Kidney (tissue), 14 donors: ENCODE measurements around the gene CHEK2. TPM values are rescaled to one million over a fixed set of nuclear protein-coding genes. Genes with fewer than 3 reads are reported as not detected.

ENCODE experiments used
- DNase-seq, 5 donors: peaks; one replicate each; pipeline ENCODE4 v3.0.0-alpha.2; 2013 to 2020
- FAIRE-seq: peaks from 2 replicates; lab custom pipeline; 2012; peaks lifted over from hg19 to GRCh38; lab: Jason Lieb, UNC
- H3K27ac ChIP-seq, 2 donors: one replicate each; pipeline ENCODE4 v1.7.0; 2013; ENCODE audit warnings: low read depth in 2 of 2, low read length in 2 of 2, inconsistent platforms in 1 of 2
- H3K27me3 ChIP-seq: one replicate; pipeline ENCODE4 v1.7.1; 2013; ENCODE audit warnings: low read length, inconsistent platforms; ENCODE audit not compliant: control insufficient read depth, insufficient read depth
- H3K36me3 ChIP-seq, 3 donors: one replicate each; pipeline versions ENCODE4 v1.7.0 to v1.7.1; 2013; ENCODE audit warnings: low read length in 3 of 3, control low read depth in 1 of 3, inconsistent platforms in 1 of 3; ENCODE audit not compliant: insufficient read depth in 3 of 3, control insufficient read depth in 2 of 3
- H3K4me1 ChIP-seq, 3 donors: one replicate each; pipeline versions ENCODE4 v1.7.0 to v1.7.1; 2013; ENCODE audit warnings: low read length in 3 of 3, inconsistent platforms in 1 of 3, low read depth in 1 of 3; ENCODE audit not compliant: control insufficient read depth in 2 of 3, insufficient read depth in 2 of 3
- H3K4me3 ChIP-seq, 3 donors: one replicate each; pipeline versions ENCODE4 v1.7.0 to v1.8.1; 2013; ENCODE audit warnings: low read length in 3 of 3, control low read depth in 1 of 3, inconsistent platforms in 1 of 3
- H3K9ac ChIP-seq, 3 donors: one replicate each; pipeline versions ENCODE4 v1.7.0 to v1.7.1; 2013; ENCODE audit warnings: low read length in 3 of 3, control low read depth in 1 of 3, inconsistent platforms in 1 of 3
- H3K9me3 ChIP-seq, 3 donors: one replicate each; pipeline versions ENCODE4 v1.7.0 to v1.7.1; 2013; ENCODE audit warnings: low read length in 3 of 3, control low read depth in 1 of 3, inconsistent platforms in 1 of 3; ENCODE audit not compliant: control insufficient read depth in 2 of 3, insufficient read depth in 1 of 3
- CTCF ChIP-seq: IDR thresholded peaks from 3 replicates; pipeline ENCODE4 v1.5.1; 2012; ENCODE audit warnings: mild to moderate bottlenecking, moderate library complexity, borderline replicate concordance; ENCODE audit not compliant: insufficient read depth; ENCODE audit errors: extremely low read depth
- intact Hi-C: fragments of 100-400 bp; cut with DNase I; formaldehyde crosslinking; loops from one replicate; pipeline ENCODE4 v1.11.1; 2022
- polyA plus RNA-seq: library from polyadenylated mRNA; stranded (reverse); fragments of 350-450 nt; fragmentation: Illumina TruSeq; extraction: RNeasy Lipid Tissue Mini Kit (QIAGEN cat#74804); gene quantifications from one replicate; pipeline ENCODE4 v1.2.3, GENCODE V29; 2014; ENCODE audit warnings: low read depth, low replicate concordance; ENCODE audit not compliant: insufficient read depth
- total RNA-seq: library from RNA; stranded (reverse); fragmentation: NEBNext Ultra II Directional; extraction: Animal tissue kit (Norgen Biotek cat#: 25700); gene quantifications from one replicate; pipeline ENCODE4 v1.2.1, GENCODE V29; 2021
- donor health status: control.
- donor health status: control.
- donor health status: control.
- donor health status: control.
- donor health status: control.
- donor health status: DM: yes; HTN: yes; CAD: no.
- donor health status: Normal renal cell carcinoma (clear cell type).

The CHEK2 gene
- total and polyA plus RNA-seq, 2 donors from 2014 or later, result 4.6 to 10.1 TPM

- Histone ChIP-seq H3K4me3 (no peak overlapping the region), H3K27ac (no peak overlapping the region), H3K27me3 (no peaks in the 10 kb centered on the region), H3K4me1 (peaks cover 0 to 3% (median 0%) of the 10 kb centered on the region in 3 donors), H3K36me3 (peaks cover 0 to 8% (median 0%) of the 10 kb centered on the region in 3 donors), H3K9ac (no peak overlapping the region), H3K9me3 (no peaks in the 10 kb centered on the region)
- no peak for TF ChIP-seq CTCF
- FAIRE-seq (no peak), DNase-seq (no peak)
- intact Hi-C loops, result no loop called here
These were observed 29.7 kb upstream of the CHEK2 start for GRCh38 chr22:28771195-28771791.

- no peaks in the 10 kb centered on the region for H3K27me3 ChIP-seq
- H3K9me3 ChIP-seq, result no peaks in the 10 kb centered on the region
- FAIRE-seq (no peak), DNase-seq (no peak)
- intact Hi-C loops, result no loop called here
- H3K36me3 ChIP-seq, result peaks cover 0 to 3% (median 0%) of the 10 kb centered on the region in 3 donors
- H3K9ac ChIP-seq, result no peak overlapping the region
- no peak overlapping the region for H3K4me3 ChIP-seq
- H3K27ac ChIP-seq, result no peak overlapping the region
- peaks cover 0 to 3% (median 0%) of the 10 kb centered on the region in 3 donors for H3K4me1 ChIP-seq
- TF ChIP-seq CTCF, result no peak
These were observed 27.9 kb upstream of the CHEK2 start for GRCh38 chr22:28769394-28770085.

- H3K4me1 ChIP-seq, result peaks cover 0 to 3% (median 0%) of the 10 kb centered on the region in 3 donors
- no peak overlapping the region for H3K27ac ChIP-seq
- no peak for TF ChIP-seq CTCF
- intact Hi-C loops, result no loop called here
- DNase-seq (no peak), FAIRE-seq (no peak)
- no peak overlapping the region for H3K9ac ChIP-seq
- H3K27me3 ChIP-seq, result no peaks in the 10 kb centered on the region
- no peak overlapping the region for H3K4me3 ChIP-seq
- no peaks in the 10 kb centered on the region for H3K9me3 ChIP-seq
- H3K36me3 ChIP-seq, result no peaks in the 10 kb centered on the region
These were observed 27.2 kb upstream of the CHEK2 start for GRCh38 chr22:28768701-28769393.
